Measurements from ENCODE around the gene CIITA.

The CIITA gene

GRCh38 chr16:10959161-10959560 is 82.2 kb downstream of the CIITA start:
- TF ChIP-seq, protein P1, sequence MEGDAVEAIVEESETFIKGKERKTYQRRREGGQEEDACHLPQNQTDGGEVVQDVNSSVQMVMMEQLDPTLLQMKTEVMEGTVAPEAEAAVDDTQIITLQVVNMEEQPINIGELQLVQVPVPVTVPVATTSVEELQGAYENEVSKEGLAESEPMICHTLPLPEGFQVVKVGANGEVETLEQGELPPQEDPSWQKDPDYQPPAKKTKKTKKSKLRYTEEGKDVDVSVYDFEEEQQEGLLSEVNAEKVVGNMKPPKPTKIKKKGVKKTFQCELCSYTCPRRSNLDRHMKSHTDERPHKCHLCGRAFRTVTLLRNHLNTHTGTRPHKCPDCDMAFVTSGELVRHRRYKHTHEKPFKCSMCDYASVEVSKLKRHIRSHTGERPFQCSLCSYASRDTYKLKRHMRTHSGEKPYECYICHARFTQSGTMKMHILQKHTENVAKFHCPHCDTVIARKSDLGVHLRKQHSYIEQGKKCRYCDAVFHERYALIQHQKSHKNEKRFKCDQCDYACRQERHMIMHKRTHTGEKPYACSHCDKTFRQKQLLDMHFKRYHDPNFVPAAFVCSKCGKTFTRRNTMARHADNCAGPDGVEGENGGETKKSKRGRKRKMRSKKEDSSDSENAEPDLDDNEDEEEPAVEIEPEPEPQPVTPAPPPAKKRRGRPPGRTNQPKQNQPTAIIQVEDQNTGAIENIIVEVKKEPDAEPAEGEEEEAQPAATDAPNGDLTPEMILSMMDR (conservative IDR thresholded peaks at IDR 0.05; ENCODE audit: low read depth, low read length) = no peak
- Histone ChIP-seq H3K27me3 (ENCODE audit: insufficient read depth, low read depth) (no peaks in the 10 kb centered on the region), H3K4me3 (IDR thresholded peaks at IDR 0.05; ENCODE audit: insufficient read depth, low read depth, low read length) (no peak overlapping the region), H2AFZ (ENCODE audit: low read depth) (no peak overlapping the region), H4K20me1 (ENCODE audit: insufficient read depth) (no peaks in the 10 kb centered on the region), H3K27ac (no peak overlapping the region), H3K4me2 (no peak overlapping the region), H3K79me2 (ENCODE audit: insufficient read depth, low read depth) (0 out of 2 replicates have a peak, but pooled peaks cover 3% of the 10 kb centered on the region), H3K36me3 (ENCODE audit: insufficient read depth) (no peaks in the 10 kb centered on the region), H3K4me1 (ENCODE audit: low read depth, poor library complexity, severe bottlenecking) (peaks cover 29% of the 10 kb centered on the region), H3K9ac (no peak overlapping the region)

GRCh38 chr16:10961231-10961630 is 84.2 kb downstream of the CIITA start:
- TF ChIP-seq, protein P1 (conservative IDR thresholded peaks at IDR 0.05; ENCODE audit: low read depth, low read length) = no peak
- Histone ChIP-seq H2AFZ (ENCODE audit: low read depth) (no peak overlapping the region), H3K36me3 (ENCODE audit: insufficient read depth) (no peaks in the 10 kb centered on the region), H3K4me2 (no peak overlapping the region), H3K27ac (no peak overlapping the region), H3K79me2 (ENCODE audit: insufficient read depth, low read depth) (0 out of 2 replicates have a peak, but pooled peaks cover 3% of the 10 kb centered on the region), H3K4me1 (ENCODE audit: low read depth, poor library complexity, severe bottlenecking) (peaks cover 39% of the 10 kb centered on the region), H3K9ac (no peak overlapping the region), H3K4me3 (IDR thresholded peaks at IDR 0.05; ENCODE audit: insufficient read depth, low read depth, low read length) (no peak overlapping the region), H3K27me3 (ENCODE audit: insufficient read depth, low read depth) (no peaks in the 10 kb centered on the region), H4K20me1 (ENCODE audit: insufficient read depth) (no peaks in the 10 kb centered on the region)

DNA sequence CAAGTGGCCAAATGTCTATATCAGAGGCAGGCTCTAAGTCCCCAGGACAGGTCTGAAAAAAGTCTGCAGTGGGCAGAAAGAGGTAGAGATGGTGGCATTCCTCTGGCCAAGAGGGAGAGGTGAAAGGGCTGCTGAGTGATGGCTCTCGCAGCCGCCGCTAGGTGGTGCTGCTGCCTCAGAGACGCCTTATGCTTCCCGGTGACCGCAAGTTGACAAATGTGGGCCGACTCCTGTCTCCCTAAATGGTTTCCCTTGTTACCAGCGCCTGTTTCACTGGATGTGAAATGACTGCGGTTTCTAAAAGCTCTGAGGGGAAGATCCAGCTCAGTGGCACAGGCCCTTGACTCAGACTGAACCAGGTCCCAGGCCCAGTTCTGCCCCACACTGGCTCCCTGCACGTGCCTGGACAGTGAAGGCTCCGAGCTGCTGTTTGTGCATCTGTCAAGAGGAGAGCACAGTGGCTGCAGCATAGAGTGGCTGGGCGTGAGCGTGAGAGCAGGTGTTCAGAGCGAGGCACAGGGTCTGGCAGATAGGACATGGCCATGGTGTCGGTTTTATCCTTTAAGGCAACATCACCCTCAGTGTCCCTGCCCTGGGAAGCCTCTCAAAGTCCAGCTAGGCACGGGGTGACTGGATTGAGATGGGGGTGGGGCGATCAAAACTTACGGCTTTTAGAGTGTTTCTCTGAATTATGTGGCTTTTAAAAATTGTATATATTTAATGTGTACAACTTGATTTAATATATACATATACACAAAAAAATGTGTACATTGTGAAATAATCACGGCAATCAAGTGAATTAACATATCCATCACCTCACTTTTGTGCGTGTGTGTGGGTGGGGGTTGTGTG is 87.3 kb downstream of the CIITA start:
- H3K4me1 ChIP-seq (ENCODE audit: low read depth, poor library complexity, severe bottlenecking) = peaks cover 67% of the 10 kb centered on the region
- H3K79me2 ChIP-seq (ENCODE audit: insufficient read depth, low read depth) = peaks cover 8% of the 10 kb centered on the region; the same call in 1 of the 2 replicates
- TF ChIP-seq, protein P1 (conservative IDR thresholded peaks at IDR 0.05; ENCODE audit: low read depth, low read length) = peak; percentile 95
- H3K4me3 ChIP-seq (IDR thresholded peaks at IDR 0.05; ENCODE audit: insufficient read depth, low read depth, low read length) = peak overlapping the region; percentile 30
- no peaks in the 10 kb centered on the region for H4K20me1 ChIP-seq (ENCODE audit: insufficient read depth)
- H3K27ac ChIP-seq = peak overlapping the region; percentile 97
- no peaks in the 10 kb centered on the region for H3K27me3 ChIP-seq (ENCODE audit: insufficient read depth, low read depth)
- peak overlapping the region; percentile 87 for H3K9ac ChIP-seq
- no peaks in the 10 kb centered on the region for H3K36me3 ChIP-seq (ENCODE audit: insufficient read depth)
- peak overlapping the region; percentile 48 for H2AFZ ChIP-seq (ENCODE audit: low read depth)
- peak overlapping the region; percentile 97 for H3K4me2 ChIP-seq

GRCh38 chr16:10964891-10965326 is 87.9 kb downstream of the CIITA start:
- Histone ChIP-seq H3K36me3 (ENCODE audit: insufficient read depth) (no peaks in the 10 kb centered on the region), H3K79me2 (ENCODE audit: insufficient read depth, low read depth) (peaks cover 8% of the 10 kb centered on the region; the same call in 1 of the 2 replicates), H3K27ac (peak overlapping the region; percentile 97), H3K27me3 (ENCODE audit: insufficient read depth, low read depth) (no peaks in the 10 kb centered on the region), H2AFZ (ENCODE audit: low read depth) (no peak overlapping the region), H3K4me2 (peak overlapping the region; percentile 97), H3K4me3 (IDR thresholded peaks at IDR 0.05; ENCODE audit: insufficient read depth, low read depth, low read length) (peak overlapping the region; percentile 30), H3K4me1 (ENCODE audit: low read depth, poor library complexity, severe bottlenecking) (peaks cover 68% of the 10 kb centered on the region), H3K9ac (peak overlapping the region; percentile 87), H4K20me1 (ENCODE audit: insufficient read depth) (no peaks in the 10 kb centered on the region)
- TF ChIP-seq, protein P1 (conservative IDR thresholded peaks at IDR 0.05; ENCODE audit: low read depth, low read length) = no peak

Measured in KMS-11 (cell line).